GM23248 (cell line): ENCODE results near the gene SLC43A1. TPM values are rescaled to one million over a fixed set of nuclear protein-coding genes. Genes with fewer than 3 reads are reported as not detected.
A peak's percentile ranks its signal among the peaks of the same experiment; 100 is the strongest.

Experiments used
- DNase-seq: peaks from one replicate; pipeline ENCODE4 v3.0.0-alpha.2; 2015
- H2AFZ ChIP-seq: fragments of 200-600 bp; sonication (generic); 2 replicates; pipeline ENCODE4 v1.6.1; 2016; ENCODE audit warnings: antibody characterized with exemption
- H3F3A ChIP-seq: fragments of 200-600 bp; sonication (generic); 2 replicates; pipeline ENCODE4 v1.6.1; 2016; ENCODE audit warnings: mild to moderate bottlenecking, antibody characterized with exemption, mixed run types; ENCODE audit not compliant: insufficient read depth
- H3K27ac ChIP-seq: fragments of 200-600 bp; sonication (generic); 2 replicates; pipeline ENCODE4 v1.5.1; 2016; ENCODE audit warnings: mild to moderate bottlenecking
- H3K27me3 ChIP-seq: fragments of 200-600 bp; sonication (generic); replicated peaks from 2 replicates; pipeline ENCODE4 v1.6.1; 2016; ENCODE audit warnings: mild to moderate bottlenecking; ENCODE audit not compliant: insufficient read depth
- H3K36me3 ChIP-seq: fragments of 200-600 bp; sonication (generic); 2 replicates; pipeline ENCODE4 v1.6.1; 2016; ENCODE audit warnings: low read depth, mild to moderate bottlenecking
- H3K4me1 ChIP-seq: fragments of 200-600 bp; sonication (generic); 2 replicates; pipeline ENCODE4 v1.6.1; 2016; ENCODE audit warnings: mild to moderate bottlenecking; ENCODE audit not compliant: insufficient read depth
- H3K4me2 ChIP-seq: fragments of 200-600 bp; sonication (generic); one replicate; pipeline ENCODE4 v1.6.1; 2016; ENCODE audit warnings: mild to moderate bottlenecking; ENCODE audit not compliant: unreplicated experiment
- H3K4me3 ChIP-seq: fragments of 200-600 bp; sonication (generic); 2 replicates; pipeline ENCODE4 v1.5.1; 2016; ENCODE audit warnings: mild to moderate bottlenecking
- H3K79me2 ChIP-seq: fragments of 200-600 bp; sonication (generic); 2 replicates; pipeline ENCODE4 v1.6.1; 2016; ENCODE audit warnings: mild to moderate bottlenecking; ENCODE audit not compliant: insufficient read depth
- H3K9ac ChIP-seq: fragments of 200-600 bp; sonication (generic); 2 replicates; pipeline ENCODE4 v1.6.1; 2016; ENCODE audit warnings: mild to moderate bottlenecking
- H3K9me2 ChIP-seq: fragments of 200-600 bp; sonication (generic); 2 replicates; pipeline ENCODE4 v1.6.1; 2016; ENCODE audit warnings: mixed run types, mild to moderate bottlenecking, moderate library complexity; ENCODE audit not compliant: insufficient read depth
- H3K9me3 ChIP-seq: fragments of 200-600 bp; sonication (generic); one replicate; pipeline ENCODE4 v1.6.1; 2017; ENCODE audit warnings: low read depth
- H4K20me1 ChIP-seq: fragments of 200-600 bp; sonication (generic); 2 replicates; pipeline ENCODE4 v1.6.0; 2016; ENCODE audit not compliant: insufficient read depth
- EZH2 ChIP-seq: fragments of 200-600 bp; sonication (generic); IDR thresholded peaks from 2 replicates; pipeline ENCODE4 v1.6.1; 2018; ENCODE audit warnings: antibody characterized with exemption, mild to moderate bottlenecking; ENCODE audit not compliant: insufficient read depth, poor library complexity, severe bottlenecking
- EZH2phosphoT487 ChIP-seq: fragments of 200-600 bp; sonication (generic); IDR thresholded peaks from 2 replicates; pipeline ENCODE4 v1.6.1; 2018; ENCODE audit warnings: antibody characterized with exemption, moderate library complexity, mild to moderate bottlenecking, low read depth; ENCODE audit not compliant: insufficient read depth
- WGBS, 2 experiments: methylation state at CpG; one replicate each; pipeline ENCODE4 v1.1.6; 2015 to 2017; ENCODE audit warnings: low lambda C conversion rate in 2 of 2, low coverage in 1 of 2; ENCODE audit errors: missing lambda C conversion rate in 2 of 2; 5-methylcytosine and 5-hydroxymethylcytosine counted together
- in situ Hi-C: fragments of 300-500 bp; cut with MboI; formaldehyde crosslinking; loops from 2 replicates; pipeline ENCODE4 v1.15.0; 2020
- polyA plus RNA-seq: library from polyadenylated mRNA; unstranded; fragments of >200 nt; fragmentation: Nextera tagmentation; extraction: Ambion mirVana; gene quantifications from 2 replicates; pipeline ENCODE4 v1.2.1, GENCODE V29; 2016
- total RNA-seq: library from RNA; depleted of rRNA; stranded (reverse); fragments of >200 nt; shearing (Covaris generic); gene quantifications from 2 replicates; pipeline ENCODE4 v1.2.3, GENCODE V29; 2014

The SLC43A1 gene
- total and polyA plus RNA-seq, 2 experiments from 2014 or later: 7.1 to 9.3 TPM

DNA sequence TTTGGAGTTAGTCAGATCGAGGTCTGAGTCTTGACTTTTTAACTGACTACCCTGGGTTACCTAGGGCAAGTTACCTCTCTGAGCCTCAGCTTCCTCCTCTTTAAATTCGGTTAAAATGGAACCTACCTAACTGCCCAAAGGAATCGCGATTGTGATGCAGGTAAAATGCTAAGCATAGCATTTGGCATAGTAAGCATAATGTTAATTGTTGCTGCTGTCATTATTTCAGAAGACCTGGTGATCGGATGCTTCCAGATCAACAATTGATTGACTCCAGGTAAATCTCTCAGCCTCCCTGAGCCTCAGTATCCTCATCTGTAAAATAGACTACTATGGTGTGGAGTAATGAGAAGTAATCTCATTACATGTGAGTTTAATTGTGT is 550 bp upstream of the SLC43A1 start:
- H4K20me1 ChIP-seq: no peaks in the 10 kb centered on the region
- no peaks in the 10 kb centered on the region for H3K9me2 ChIP-seq
- TF ChIP-seq EZH2phosphoT487 (no peak), EZH2 (no peak)
- H3K36me3 ChIP-seq: no peaks in the 10 kb centered on the region
- peak overlapping the region; percentile 99 for H3K4me3 ChIP-seq
- peak overlapping the region; percentile 95 for H3K4me2 ChIP-seq
- 4 to 7% methylated on average over 5 of the region's 5 CpGs for WGBS, 2 experiments
- H3K9me3 ChIP-seq: no peaks in the 10 kb centered on the region
- H3K79me2 ChIP-seq: no peaks in the 10 kb centered on the region
- H3K27ac ChIP-seq: peak overlapping the region; percentile 48
- H3K4me1 ChIP-seq: peaks cover 4% of the 10 kb centered on the region; the same call in 1 of the 2 replicates
- H3K27me3 ChIP-seq: no peaks in the 10 kb centered on the region
- DNase-seq: no peak
- H2AFZ ChIP-seq: peak overlapping the region; percentile 100
- in situ Hi-C loops: no loop called here
- H3F3A ChIP-seq: no peaks in the 10 kb centered on the region
- H3K9ac ChIP-seq: peak overlapping the region; percentile 89

DNA sequence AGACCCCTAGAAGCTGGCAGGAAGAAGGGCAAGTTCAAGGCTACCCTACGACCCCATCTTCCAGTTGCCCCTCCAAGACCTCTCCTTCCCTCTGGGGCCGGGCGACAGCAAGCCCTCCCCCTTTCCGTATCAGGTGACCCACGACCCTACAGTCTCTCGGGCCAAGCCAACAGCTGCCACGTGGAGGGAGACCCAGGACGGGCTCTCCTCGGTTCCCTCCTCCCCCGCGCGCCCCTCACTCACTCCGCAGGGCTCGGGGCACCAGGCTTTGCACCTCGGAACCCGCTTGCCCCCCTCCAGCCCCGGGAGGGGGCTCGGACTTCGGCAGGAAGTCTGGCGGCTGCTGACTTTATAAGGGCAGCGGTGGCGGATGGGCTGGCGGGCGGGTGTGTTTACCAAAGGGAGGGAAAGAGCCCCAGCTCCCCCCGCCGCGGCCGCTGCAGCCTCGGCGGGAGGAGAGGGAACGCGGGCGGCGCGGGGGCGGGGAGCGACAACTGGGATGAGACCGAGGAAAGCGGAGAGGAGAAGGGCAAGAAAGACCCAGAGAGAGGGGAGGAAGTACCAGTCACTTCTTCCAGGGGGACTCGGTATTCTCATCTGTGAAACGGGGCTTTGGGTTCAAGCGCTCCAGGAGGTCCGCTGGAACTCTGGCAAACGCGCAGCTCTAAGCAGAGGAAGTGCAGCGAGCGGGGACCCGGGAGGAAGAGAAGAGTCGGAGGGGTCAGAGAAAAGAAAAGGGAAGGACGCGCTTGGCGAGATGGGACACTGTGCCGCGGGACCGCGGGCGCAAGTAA is 767 bp downstream of the SLC43A1 start:
- Histone ChIP-seq H3K27me3 (no peaks in the 10 kb centered on the region), H3K9me3 (no peaks in the 10 kb centered on the region), H3K4me2 (peak overlapping the region; percentile 95), H3K27ac (no peak overlapping the region), H2AFZ (peak overlapping the region; percentile 100), H3F3A (no peaks in the 10 kb centered on the region), H3K9me2 (no peaks in the 10 kb centered on the region), H3K36me3 (no peaks in the 10 kb centered on the region), H3K9ac (peak overlapping the region; percentile 89), H3K4me3 (peak overlapping the region; percentile 99), H3K79me2 (no peaks in the 10 kb centered on the region), H4K20me1 (no peaks in the 10 kb centered on the region), H3K4me1 (peaks cover 4% of the 10 kb centered on the region; the same call in 1 of the 2 replicates)
- DNase-seq: peak; percentile 74
- TF ChIP-seq EZH2phosphoT487: no peak
- TF ChIP-seq EZH2: no peak
- 1 to 2% methylated on average over 39 to 57 of the region's 57 CpGs for WGBS, 2 experiments
- in situ Hi-C loops: no loop called here

DNA sequence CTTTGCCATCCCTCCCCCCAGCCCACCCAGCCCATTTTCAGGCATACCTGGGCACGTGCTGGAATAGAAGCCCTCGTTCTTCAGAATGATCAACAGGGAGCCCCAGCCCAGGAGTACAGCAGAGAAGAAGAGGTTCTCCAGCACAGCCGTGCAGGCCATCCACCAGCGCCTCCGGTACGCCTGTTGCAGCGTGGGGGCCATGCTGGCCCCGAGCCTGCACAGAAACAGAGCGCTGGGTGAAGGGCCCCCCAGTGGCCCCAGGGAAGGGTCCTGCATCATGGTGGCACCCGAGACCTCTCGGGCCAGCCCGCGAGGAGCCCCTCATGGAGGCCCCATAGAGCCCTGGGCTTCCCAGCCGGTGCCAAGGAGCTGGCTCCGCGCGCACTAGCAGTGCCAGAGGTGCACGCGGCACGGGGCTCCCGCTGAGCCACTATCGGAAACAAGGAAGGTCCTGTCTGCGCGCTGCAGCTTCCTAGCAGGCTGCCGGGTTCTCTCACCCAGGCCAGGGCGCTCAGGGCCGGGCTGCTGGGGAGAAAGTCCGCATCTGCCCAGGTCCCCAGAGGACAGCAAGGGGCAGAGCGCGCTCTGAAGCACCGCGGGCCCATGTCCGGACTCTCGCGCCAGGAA is 1.5 kb downstream of the SLC43A1 start:
- Histone ChIP-seq H4K20me1 (no peaks in the 10 kb centered on the region), H3K79me2 (no peaks in the 10 kb centered on the region), H3K36me3 (no peaks in the 10 kb centered on the region), H3K9me2 (no peaks in the 10 kb centered on the region), H3F3A (no peaks in the 10 kb centered on the region), H3K4me2 (peak overlapping the region; percentile 95), H2AFZ (peak overlapping the region; percentile 100), H3K27ac (no peak overlapping the region), H3K27me3 (no peaks in the 10 kb centered on the region), H3K4me1 (peaks cover 4% of the 10 kb centered on the region; the same call in 1 of the 2 replicates), H3K9me3 (no peaks in the 10 kb centered on the region), H3K9ac (peak overlapping the region; percentile 89), H3K4me3 (peak overlapping the region; percentile 99)
- 15 to 16% methylated on average over 30 to 32 of the region's 35 CpGs for WGBS, 2 experiments
- in situ Hi-C loops: no loop called here
- peak; percentile 67 for DNase-seq
- no peak for TF ChIP-seq EZH2
- TF ChIP-seq EZH2phosphoT487: no peak

DNA sequence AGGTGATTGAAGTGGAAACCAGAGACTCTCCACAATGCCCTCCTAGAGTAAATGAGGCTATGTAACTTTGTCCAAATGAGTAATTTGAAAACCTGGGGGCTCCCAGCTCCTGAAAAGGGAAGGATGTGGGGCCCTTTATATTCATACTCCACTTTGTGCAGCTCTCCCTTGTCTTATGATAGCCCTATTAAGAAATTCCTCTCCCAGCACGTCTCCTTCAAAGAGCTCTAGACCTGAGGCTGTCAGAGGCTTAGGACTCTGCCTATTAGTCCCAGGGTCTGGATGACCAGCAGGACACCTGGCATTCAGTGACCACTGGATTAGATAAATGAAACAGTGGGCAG is 2.1 kb downstream of the SLC43A1 start:
- Histone ChIP-seq H3K9me2 (no peaks in the 10 kb centered on the region), H3K4me2 (no peak overlapping the region), H3K4me3 (no peak overlapping the region), H4K20me1 (no peaks in the 10 kb centered on the region), H3K9me3 (no peaks in the 10 kb centered on the region), H3K27ac (no peak overlapping the region), H3K9ac (no peak overlapping the region), H3F3A (no peaks in the 10 kb centered on the region), H3K4me1 (peaks cover 4% of the 10 kb centered on the region; the same call in 1 of the 2 replicates), H3K27me3 (no peaks in the 10 kb centered on the region), H3K36me3 (no peaks in the 10 kb centered on the region), H2AFZ (no peak overlapping the region), H3K79me2 (no peaks in the 10 kb centered on the region)
- no peak for DNase-seq
- TF ChIP-seq EZH2phosphoT487: no peak
- TF ChIP-seq EZH2: no peak
- in situ Hi-C loops: no loop called here
- 93 to 100% methylated on average over 1 of the region's 1 CpG for WGBS, 2 experiments
